K562 (cell line): ENCODE results near the gene PPM1N. TPM values are rescaled to one million over a fixed set of nuclear protein-coding genes. Genes with fewer than 3 reads are reported as not detected.

Experiments
- ARID3A ChIP-seq: IDR thresholded peaks from 2 replicates; pipeline ENCODE4 v1.6.1; 2012; ENCODE audit warnings: low read depth, low read length, improper control_type of control experiment, borderline replicate concordance
- CBFA2T3 ChIP-seq: fragments of 450-650 bp; IDR thresholded peaks from 2 replicates; pipeline ENCODE4 v1.6.1; 2017
- CBX1 ChIP-seq: sonication (generic); IDR thresholded peaks from 2 replicates; pipeline ENCODE4 v1.6.1; 2016; ENCODE audit warnings: antibody characterized with exemption, low read depth, mild to moderate bottlenecking
- CREB1 ChIP-seq, 2 experiments: sonication (generic) in 1 of 2; formaldehyde crosslinking in 1 of 2; IDR thresholded peaks; 2 replicates each; pipeline versions ENCODE4 v1.6.1 to v1.8.0; 2012 to 2022; ENCODE audit warnings: inconsistent platforms in 1 of 2, mild to moderate bottlenecking in 1 of 2, missing genetic modification reagents in 1 of 2, moderate library complexity in 1 of 2
- CREB5 ChIP-seq: fragments of 250-450 bp; sonication (Bioruptor Pico); IDR thresholded peaks from 2 replicates; pipeline ENCODE4 v1.5.0; 2020; ENCODE audit warnings: mild to moderate bottlenecking
- DEAF1 ChIP-seq: fragments of 450-650 bp; formaldehyde crosslinking; IDR thresholded peaks from 2 replicates; pipeline ENCODE4 v1.4.0; 2020; ENCODE audit warnings: mild to moderate bottlenecking, moderate library complexity
- DNMT1 ChIP-seq: fragments of 450-650 bp; IDR thresholded peaks from 2 replicates; pipeline ENCODE4 v1.6.1; 2016; ENCODE audit warnings: antibody characterized with exemption, mild to moderate bottlenecking
- MIER1 ChIP-seq: fragments of 450-650 bp; IDR thresholded peaks from 2 replicates; pipeline ENCODE4 v1.6.1; 2016; ENCODE audit warnings: antibody characterized with exemption, mild to moderate bottlenecking, low read depth
- PATZ1 ChIP-seq: fragments of 250-450 bp; sonication (Bioruptor Pico); IDR thresholded peaks from 2 replicates; pipeline ENCODE4 v1.5.0; 2020; ENCODE audit warnings: mild to moderate bottlenecking, borderline replicate concordance
- POLR2G ChIP-seq: fragments of 200-400 bp; formaldehyde crosslinking; IDR thresholded peaks from 2 replicates; pipeline ENCODE4 v1.6.1; 2017; ENCODE audit warnings: low read depth, mild to moderate bottlenecking, antibody characterized with exemption, low read length, moderate library complexity
- SIX5 ChIP-seq, 2 experiments: IDR thresholded peaks; 2 replicates each; pipeline ENCODE4 v1.6.1; 2011; ENCODE audit warnings: low read length in 2 of 2, borderline replicate concordance in 1 of 2, low read depth in 1 of 2, mild to moderate bottlenecking in 1 of 2, moderate library complexity in 1 of 2; ENCODE audit not compliant: insufficient read depth in 1 of 2
- TAF7 ChIP-seq: fragments of 450-650 bp; IDR thresholded peaks from 2 replicates; pipeline ENCODE4 v1.6.1; 2016; ENCODE audit warnings: missing genetic modification characterization, missing compliant biosample characterization
- THRAP3 ChIP-seq: fragments of 450-650 bp; IDR thresholded peaks from 2 replicates; pipeline ENCODE4 v1.6.1; 2016; ENCODE audit warnings: mild to moderate bottlenecking, inconsistent platforms, borderline replicate concordance
- TSC22D4 ChIP-seq: fragments of 450-650 bp; IDR thresholded peaks from 2 replicates; pipeline ENCODE4 v1.6.1; 2016; ENCODE audit warnings: missing genetic modification characterization, missing biosample characterization, control low read depth
- ZBTB2 ChIP-seq: fragments of 450-650 bp; IDR thresholded peaks from 2 replicates; pipeline ENCODE4 v1.6.1; 2016; ENCODE audit warnings: antibody characterized with exemption
- ZBTB34 ChIP-seq: fragments of 250-450 bp; sonication (Bioruptor Pico); IDR thresholded peaks from 2 replicates; pipeline ENCODE4 v1.8.0; 2021; ENCODE audit warnings: mild to moderate bottlenecking, moderate library complexity
- ZNF316 ChIP-seq: fragments of 450-650 bp; IDR thresholded peaks from 2 replicates; pipeline ENCODE4 v1.6.1; 2016
- polyA plus RNA-seq, 8 experiments: library from polyadenylated mRNA; depleted of rRNA in 4 of 8; stranded (reverse) in 5 of 8; unstranded in 3 of 8; fragments of >200 nt; fragmentation: Nextera tagmentation in 2 of 8; fragmentation: Illumina TruSeq in 1 of 8; extraction: Ambion mirVana in 2 of 8; extraction: Trizol in 1 of 8; gene quantifications; 2 replicates each; pipeline versions ENCODE4 v1.2.1 to v1.2.3, GENCODE V29; 2011 to 2014; ENCODE audit warnings: inconsistent platforms in 1 of 8, missing spikeins in 1 of 8
- total RNA-seq, 7 experiments: library from RNA; depleted of rRNA in 6 of 7; stranded (reverse); fragments of >200 nt in 6 of 7; fragmentation: Illumina TruSeq in 2 of 7; extraction: Trizol in 2 of 7; gene quantifications; 2 replicates each; pipeline versions ENCODE4 v1.2.1 to v1.2.3, GENCODE V29; 2011 to 2021; ENCODE audit warnings: low replicate concordance in 1 of 7

Gene PPM1N
- total and polyA plus RNA-seq, 9 of the 15 experiments (the other 6 are each of a cell fraction or from before 2014, with no cell fraction given) = 4.5 to 15.6 (median 8.7) TPM

GRCh38 chr19:45506246-45506988 is 8.2 kb downstream of the PPM1N start (continued):
- TF ChIP-seq TAF7 = no peak
- TF ChIP-seq POLR2G = peak; percentile 89
- TF ChIP-seq TSC22D4 (tag) = no peak
- TF ChIP-seq ARID3A = no peak
- peak; percentile 70; the same call in 1 of the 2 replicates for TF ChIP-seq CBX1
- TF ChIP-seq THRAP3 = no peak
- TF ChIP-seq SIX5 (IDR thresholded peaks at IDR 0.05; ENCODE audit: borderline replicate concordance in 1 of 2, insufficient read depth in 1 of 2, low read depth in 1 of 2, low read length in 2 of 2) = no peak
- no peak; the same call in 1 of the 2 replicates for TF ChIP-seq MIER1
- peak; percentile 15; the same call in 1 of the 2 replicates for TF ChIP-seq CBFA2T3
- TF ChIP-seq ZBTB34 (CRISPR knock-in tag) = no peak
- no peak for TF ChIP-seq DEAF1 (CRISPR knock-in tag)
- TF ChIP-seq CREB1 (IDR thresholded peaks at IDR 0.05) = peak; percentile 83
- peak; percentile 93 for TF ChIP-seq CREB1 (CRISPR knock-in tag; IDR thresholded peaks at IDR 0.05)
- TF ChIP-seq ZBTB2 = peak; percentile 72; the same call in 1 of the 2 replicates
- no peak for TF ChIP-seq PATZ1 (CRISPR knock-in tag)
- TF ChIP-seq CREB5 (CRISPR knock-in tag) = no peak
- TF ChIP-seq ZNF316 = no peak
- no peak for TF ChIP-seq DNMT1
